WTC11 (cell line): Measurements from ENCODE around the gene TBCEL.

ENCODE experiments used
- CTCF ChIP-seq: fragments of 200-600 bp; IDR thresholded peaks from 2 replicates; pipeline ENCODE4 v1.8.0; 2022; ENCODE audit warnings: antibody characterized with exemption
- HMGA2 ChIP-seq: fragments of 250-450 bp; sonication (Bioruptor Pico); IDR thresholded peaks from 2 replicates; pipeline ENCODE4 v1.4.0; 2021; ENCODE audit warnings: mild to moderate bottlenecking, moderate library complexity
- JAZF1 ChIP-seq: fragments of 250-450 bp; sonication (Bioruptor Pico); IDR thresholded peaks from 2 replicates; pipeline ENCODE4 v1.9.0; 2021; ENCODE audit warnings: moderate library complexity, mild to moderate bottlenecking, inconsistent platforms
- KAT7 ChIP-seq: sonication (generic); formaldehyde crosslinking; IDR thresholded peaks from 2 replicates; pipeline ENCODE4 v1.8.1; 2023; ENCODE audit warnings: missing genetic modification reagents, mild to moderate bottlenecking, borderline replicate concordance
- PRDM15 ChIP-seq: sonication (generic); formaldehyde crosslinking; IDR thresholded peaks from 2 replicates; pipeline ENCODE4 v1.8.0; 2022; ENCODE audit warnings: missing genetic modification reagents
- ZNF396 ChIP-seq: fragments of 250-450 bp; sonication (Bioruptor Pico); IDR thresholded peaks from 2 replicates; pipeline ENCODE4 v1.8.0; 2021; ENCODE audit warnings: mild to moderate bottlenecking, moderate library complexity, borderline replicate concordance
- TF ChIP-seq, protein P1 (sequence below): sonication (generic); formaldehyde crosslinking; conservative IDR thresholded peaks from 2 replicates; pipeline ENCODE4 v1.8.1; 2022; ENCODE audit warnings: mild to moderate bottlenecking, missing genetic modification reagents
- TF ChIP-seq, protein P2 (sequence below): sonication (generic); formaldehyde crosslinking; IDR thresholded peaks from 2 replicates; pipeline ENCODE4 v1.8.0; 2022; ENCODE audit warnings: mild to moderate bottlenecking, missing genetic modification reagents

- TF ChIP-seq HMGA2, result no peak
- no peak for TF ChIP-seq CTCF
- no peak for TF ChIP-seq PRDM15 (CRISPR knock-in tag)
- no peak for TF ChIP-seq JAZF1
- TF ChIP-seq, protein P1, sequence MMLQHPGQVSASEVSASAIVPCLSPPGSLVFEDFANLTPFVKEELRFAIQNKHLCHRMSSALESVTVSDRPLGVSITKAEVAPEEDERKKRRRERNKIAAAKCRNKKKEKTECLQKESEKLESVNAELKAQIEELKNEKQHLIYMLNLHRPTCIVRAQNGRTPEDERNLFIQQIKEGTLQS, result no peak
- TF ChIP-seq ZNF396 (CRISPR knock-in tag), result no peak
- TF ChIP-seq KAT7 (CRISPR knock-in tag), result no peak
- TF ChIP-seq, protein P2, sequence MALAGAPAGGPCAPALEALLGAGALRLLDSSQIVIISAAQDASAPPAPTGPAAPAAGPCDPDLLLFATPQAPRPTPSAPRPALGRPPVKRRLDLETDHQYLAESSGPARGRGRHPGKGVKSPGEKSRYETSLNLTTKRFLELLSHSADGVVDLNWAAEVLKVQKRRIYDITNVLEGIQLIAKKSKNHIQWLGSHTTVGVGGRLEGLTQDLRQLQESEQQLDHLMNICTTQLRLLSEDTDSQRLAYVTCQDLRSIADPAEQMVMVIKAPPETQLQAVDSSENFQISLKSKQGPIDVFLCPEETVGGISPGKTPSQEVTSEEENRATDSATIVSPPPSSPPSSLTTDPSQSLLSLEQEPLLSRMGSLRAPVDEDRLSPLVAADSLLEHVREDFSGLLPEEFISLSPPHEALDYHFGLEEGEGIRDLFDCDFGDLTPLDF (CRISPR knock-in tag), result no peak
These were observed 14.9 kb downstream of the TBCEL start for GRCh38 chr11:121038648-121039409.
